RWPE2 (cell line): ENCODE measurements around the gene DYNLT2.

Experiments
- ATAC-seq: fragments of 200-7000 bp; cut with Tn5 transposase; 3 replicates; pipeline ENCODE4 v1.9.1; 2021; ENCODE audit warnings: low read depth
- DNase-seq: peaks from one replicate; pipeline ENCODE4 v3.0.0-alpha.2; 2020; ENCODE audit warnings: low spot score
- H3K27ac ChIP-seq: fragments of 450-650 bp; 2 replicates; pipeline ENCODE4 v1.5.1; 2017; ENCODE audit warnings: mild to moderate bottlenecking; ENCODE audit not compliant: poor library complexity, severe bottlenecking
- H3K27me3 ChIP-seq: fragments of 250-450 bp; sonication (Bioruptor Pico); 2 replicates; pipeline ENCODE4 v1.5.1; 2021; ENCODE audit warnings: mild to moderate bottlenecking, moderate library complexity; ENCODE audit not compliant: insufficient read depth, poor library complexity, severe bottlenecking
- H3K36me3 ChIP-seq: fragments of 250-450 bp; sonication (Bioruptor Pico); 2 replicates; pipeline ENCODE4 v1.5.1; 2020; ENCODE audit warnings: low read depth, mild to moderate bottlenecking, moderate library complexity
- H3K4me1 ChIP-seq: fragments of 250-450 bp; sonication (Bioruptor Pico); 2 replicates; pipeline ENCODE4 v1.5.1; 2021; ENCODE audit warnings: mild to moderate bottlenecking, moderate library complexity; ENCODE audit not compliant: insufficient read depth, poor library complexity, severe bottlenecking
- H3K4me3 ChIP-seq: fragments of 250-450 bp; sonication (Bioruptor Pico); 2 replicates; pipeline ENCODE4 v1.5.1; 2021; ENCODE audit warnings: mild to moderate bottlenecking, moderate library complexity; ENCODE audit not compliant: severe bottlenecking
- H3K9me3 ChIP-seq: fragments of 250-450 bp; sonication (Bioruptor Pico); 2 replicates; pipeline ENCODE4 v1.5.1; 2021; ENCODE audit warnings: mild to moderate bottlenecking, moderate library complexity; ENCODE audit not compliant: severe bottlenecking
- CTCF ChIP-seq: fragments of 450-650 bp; IDR thresholded peaks from one replicate; pipeline ENCODE4 v1.5.1; 2017; ENCODE audit warnings: mild to moderate bottlenecking, moderate library complexity; ENCODE audit not compliant: poor library complexity, severe bottlenecking

Gene DYNLT2

GRCh38 chr6:169751242-169752073 lies at the start of gene DYNLT2, which contains the start of gene ERMARD:
Gene DYNLT2, minus strand, starts transcription at chr6:169751572. Its CDS starts 114 bp downstream, at chr6:169751458.
Gene ERMARD, plus strand, starts transcription at chr6:169751622. Its CDS starts 36 bp downstream, at chr6:169751658.
- Histone ChIP-seq H3K27ac (peak within 1 kb of the TSS; percentile 70), H3K9me3 (no peaks in the 10 kb centered on the region), H3K4me1 (peaks cover 16% of the 10 kb centered on the region), H3K4me3 (peak within 1 kb of the TSS; percentile 96), H3K36me3 (peaks cover 26% of the 10 kb centered on the region), H3K27me3 (no peaks in the 10 kb centered on the region)
- ATAC-seq (peak; percentile 94), DNase-seq (peak; percentile 87)
- peak; percentile 12 for TF ChIP-seq CTCF

- Histone ChIP-seq H3K27me3 (peaks cover 2% of the 10 kb centered on the region), H3K4me1 (no peaks in the 10 kb centered on the region), H3K36me3 (no peaks in the 10 kb centered on the region), H3K27ac (no peak overlapping the region), H3K9me3 (no peaks in the 10 kb centered on the region), H3K4me3 (no peak overlapping the region)
- DNase-seq (no peak), ATAC-seq (peak; percentile 70)
- TF ChIP-seq CTCF = no peak
Measured at GRCh38 chr6:169800668-169801395, 49.5 kb upstream of the DYNLT2 start.

- H3K27me3 ChIP-seq = peaks cover 2% of the 10 kb centered on the region
- DNase-seq = no peak
- ATAC-seq = 0 out of 3 replicates have a peak, but pooled peaks have one; percentile 13
- no peak overlapping the region for H3K4me3 ChIP-seq
- no peaks in the 10 kb centered on the region for H3K36me3 ChIP-seq
- no peaks in the 10 kb centered on the region for H3K9me3 ChIP-seq
- no peak for TF ChIP-seq CTCF
- H3K4me1 ChIP-seq = no peaks in the 10 kb centered on the region
- H3K27ac ChIP-seq = no peak overlapping the region
Measured at GRCh38 chr6:169800116-169800667, 48.8 kb upstream of the DYNLT2 start.

- Histone ChIP-seq H3K9me3 (no peaks in the 10 kb centered on the region), H3K36me3 (no peaks in the 10 kb centered on the region), H3K27me3 (peaks cover 2% of the 10 kb centered on the region), H3K4me1 (no peaks in the 10 kb centered on the region), H3K27ac (no peak overlapping the region), H3K4me3 (no peak overlapping the region)
- TF ChIP-seq CTCF = no peak
- DNase-seq (no peak), ATAC-seq (no peak)
Measured at GRCh38 chr6:169799474-169799926, 48.1 kb upstream of the DYNLT2 start.
